Measurements from ENCODE around the gene MMD. TPM values are rescaled to one million over a fixed set of nuclear protein-coding genes. Genes with fewer than 3 reads are reported as not detected.

MMD gene
- total RNA-seq, 1 experiment from 2014 or later, result 26.9 TPM

GRCh38 chr17:55418369-55419268 is 3.0 kb downstream of the MMD start:
- TF ChIP-seq REST (IDR thresholded peaks at IDR 0.05; ENCODE audit: insufficient read depth in 1 of 2, low read depth in 2 of 2, low read length in 1 of 2) (no peak), SIN3A (IDR thresholded peaks at IDR 0.05; ENCODE audit: borderline replicate concordance, insufficient read depth, low read depth, low read length) (no peak), CTCF (IDR thresholded peaks at IDR 0.05) (no peak), TCF7L2 (IDR thresholded peaks at IDR 0.05; ENCODE audit: low read depth, low read length) (no peak), POLR2AphosphoS5 (IDR thresholded peaks at IDR 0.05; ENCODE audit: low read depth, low read length) (no peak)
- BruUV-seq (replicated peaks), result no TSS peak
- intact Hi-C loops (cut with micrococcal nuclease; ENCODE audit: unreplicated experiment) (no loop called here), in situ Hi-C loops (cut with HindIII; ENCODE audit: low pct_unique_long_range_greater_than_20kb, low sequenced_read_pairs) (no loop called here)
- Histone ChIP-seq H3K27ac (ENCODE audit: low read length) (no peak overlapping the region), H3K4me3 (ENCODE audit: low read depth in 2 of 2, low read length in 2 of 2) (no peak overlapping the region), H3K36me3 (ENCODE audit: control insufficient read depth, insufficient read depth, low read length) (no peaks in the 10 kb centered on the region; the same call in 1 of the 2 replicates), H3K9me3 (ENCODE audit: control insufficient read depth, insufficient read depth, low read depth, low read length) (no peaks in the 10 kb centered on the region), H3K27me3 (ENCODE audit: control insufficient read depth, insufficient read depth, low read length) (peaks cover 3% of the 10 kb centered on the region), H3K4me1 (ENCODE audit: control insufficient read depth, insufficient read depth, low read length) (peaks cover 13% of the 10 kb centered on the region)
- POLR2A ChIA-PET, result no interaction called here
- DNase-seq (ENCODE audit: low read depth, low spot score), result no peak
- CTCF ChIA-PET, result no interaction called here
- no peak for ATAC-seq

GRCh38 chr17:55417411-55418268 is 4.0 kb downstream of the MMD start:
- H3K4me1 ChIP-seq (ENCODE audit: control insufficient read depth, insufficient read depth, low read length), result peaks cover 6% of the 10 kb centered on the region
- BruUV-seq (replicated peaks), result no TSS peak
- no peaks in the 10 kb centered on the region; the same call in 1 of the 2 replicates for H3K36me3 ChIP-seq (ENCODE audit: control insufficient read depth, insufficient read depth, low read length)
- POLR2A ChIA-PET, result no interaction called here
- ATAC-seq (no peak), DNase-seq (ENCODE audit: low read depth, low spot score) (no peak)
- H3K27ac ChIP-seq (ENCODE audit: low read length), result no peak overlapping the region
- in situ Hi-C loops (cut with HindIII; ENCODE audit: low pct_unique_long_range_greater_than_20kb, low sequenced_read_pairs) (no loop called here), intact Hi-C loops (cut with micrococcal nuclease; ENCODE audit: unreplicated experiment) (no loop called here)
- H3K9me3 ChIP-seq (ENCODE audit: control insufficient read depth, insufficient read depth, low read depth, low read length), result no peaks in the 10 kb centered on the region
- TF ChIP-seq TCF7L2 (IDR thresholded peaks at IDR 0.05; ENCODE audit: low read depth, low read length), result no peak
- TF ChIP-seq CTCF (IDR thresholded peaks at IDR 0.05), result no peak
- TF ChIP-seq POLR2AphosphoS5 (IDR thresholded peaks at IDR 0.05; ENCODE audit: low read depth, low read length), result no peak
- TF ChIP-seq SIN3A (IDR thresholded peaks at IDR 0.05; ENCODE audit: borderline replicate concordance, insufficient read depth, low read depth, low read length), result no peak
- no peak for TF ChIP-seq REST (IDR thresholded peaks at IDR 0.05; ENCODE audit: insufficient read depth in 1 of 2, low read depth in 2 of 2, low read length in 1 of 2)
- no peaks in the 10 kb centered on the region for H3K27me3 ChIP-seq (ENCODE audit: control insufficient read depth, insufficient read depth, low read length)
- CTCF ChIA-PET, result no interaction called here
- no peak overlapping the region for H3K4me3 ChIP-seq (ENCODE audit: low read depth in 2 of 2, low read length in 2 of 2)
